HL-60 (cell line): Measurements from ENCODE around the gene ZFP62.

Experiments used
- GABPA ChIP-seq: IDR thresholded peaks from 2 replicates; pipeline ENCODE4 v1.6.1; 2012; ENCODE audit warnings: low read depth
- POLR2AphosphoS5 ChIP-seq: IDR thresholded peaks from 2 replicates; pipeline ENCODE4 v1.6.1; 2012; ENCODE audit warnings: low read depth
- SPI1 ChIP-seq: IDR thresholded peaks from 2 replicates; pipeline ENCODE4 v1.6.1; 2012; ENCODE audit warnings: low read depth, mild to moderate bottlenecking, borderline replicate concordance
- TF ChIP-seq, protein P1 (sequence below): IDR thresholded peaks from 2 replicates; pipeline ENCODE4 v1.6.1; 2012; ENCODE audit warnings: low read depth; ENCODE audit not compliant: insufficient replicate concordance
- TF ChIP-seq, protein P2 (sequence below): IDR thresholded peaks from one replicate; pipeline ENCODE4 v1.5.1; 2011; ENCODE audit warnings: low read length, control low read depth, inconsistent platforms; ENCODE audit not compliant: insufficient read depth

DNA sequence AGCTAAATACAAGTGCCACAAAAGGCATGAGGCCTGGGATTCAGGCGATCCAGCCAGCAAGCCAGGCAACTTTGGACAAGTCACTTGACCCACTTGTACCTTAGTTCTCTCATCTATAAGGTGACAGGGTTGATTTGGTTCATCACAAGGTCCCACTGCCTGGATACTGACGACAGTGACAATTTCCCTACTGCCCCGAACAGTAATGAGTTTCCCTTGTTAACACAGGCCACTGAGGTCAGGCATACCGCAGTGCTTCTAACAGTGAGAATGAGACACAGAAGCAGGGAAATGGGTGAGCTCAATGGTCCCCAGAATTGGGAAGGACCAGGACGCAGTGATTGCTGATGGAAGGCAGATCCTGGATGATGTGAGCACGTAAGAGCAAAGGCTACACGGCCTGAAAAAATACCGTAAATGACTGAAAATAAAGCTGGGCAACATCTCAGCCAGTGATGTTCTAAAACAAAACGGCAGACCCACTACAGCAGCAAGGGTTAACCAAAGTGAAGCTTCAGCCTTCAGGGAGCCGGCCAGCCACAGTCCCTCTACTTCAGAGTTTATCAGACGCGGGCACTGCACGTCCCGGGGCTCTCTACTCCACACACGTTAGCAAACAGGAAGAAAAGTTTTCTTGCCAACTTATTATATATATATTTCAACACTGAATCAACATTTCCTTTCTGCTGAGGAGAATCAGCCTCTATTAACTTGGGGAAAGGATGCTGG lies 59.3 kb downstream of the ZFP62 start:
- TF ChIP-seq, protein P1, sequence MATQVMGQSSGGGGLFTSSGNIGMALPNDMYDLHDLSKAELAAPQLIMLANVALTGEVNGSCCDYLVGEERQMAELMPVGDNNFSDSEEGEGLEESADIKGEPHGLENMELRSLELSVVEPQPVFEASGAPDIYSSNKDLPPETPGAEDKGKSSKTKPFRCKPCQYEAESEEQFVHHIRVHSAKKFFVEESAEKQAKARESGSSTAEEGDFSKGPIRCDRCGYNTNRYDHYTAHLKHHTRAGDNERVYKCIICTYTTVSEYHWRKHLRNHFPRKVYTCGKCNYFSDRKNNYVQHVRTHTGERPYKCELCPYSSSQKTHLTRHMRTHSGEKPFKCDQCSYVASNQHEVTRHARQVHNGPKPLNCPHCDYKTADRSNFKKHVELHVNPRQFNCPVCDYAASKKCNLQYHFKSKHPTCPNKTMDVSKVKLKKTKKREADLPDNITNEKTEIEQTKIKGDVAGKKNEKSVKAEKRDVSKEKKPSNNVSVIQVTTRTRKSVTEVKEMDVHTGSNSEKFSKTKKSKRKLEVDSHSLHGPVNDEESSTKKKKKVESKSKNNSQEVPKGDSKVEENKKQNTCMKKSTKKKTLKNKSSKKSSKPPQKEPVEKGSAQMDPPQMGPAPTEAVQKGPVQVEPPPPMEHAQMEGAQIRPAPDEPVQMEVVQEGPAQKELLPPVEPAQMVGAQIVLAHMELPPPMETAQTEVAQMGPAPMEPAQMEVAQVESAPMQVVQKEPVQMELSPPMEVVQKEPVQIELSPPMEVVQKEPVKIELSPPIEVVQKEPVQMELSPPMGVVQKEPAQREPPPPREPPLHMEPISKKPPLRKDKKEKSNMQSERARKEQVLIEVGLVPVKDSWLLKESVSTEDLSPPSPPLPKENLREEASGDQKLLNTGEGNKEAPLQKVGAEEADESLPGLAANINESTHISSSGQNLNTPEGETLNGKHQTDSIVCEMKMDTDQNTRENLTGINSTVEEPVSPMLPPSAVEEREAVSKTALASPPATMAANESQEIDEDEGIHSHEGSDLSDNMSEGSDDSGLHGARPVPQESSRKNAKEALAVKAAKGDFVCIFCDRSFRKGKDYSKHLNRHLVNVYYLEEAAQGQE = no peak
- TF ChIP-seq, protein P2, sequence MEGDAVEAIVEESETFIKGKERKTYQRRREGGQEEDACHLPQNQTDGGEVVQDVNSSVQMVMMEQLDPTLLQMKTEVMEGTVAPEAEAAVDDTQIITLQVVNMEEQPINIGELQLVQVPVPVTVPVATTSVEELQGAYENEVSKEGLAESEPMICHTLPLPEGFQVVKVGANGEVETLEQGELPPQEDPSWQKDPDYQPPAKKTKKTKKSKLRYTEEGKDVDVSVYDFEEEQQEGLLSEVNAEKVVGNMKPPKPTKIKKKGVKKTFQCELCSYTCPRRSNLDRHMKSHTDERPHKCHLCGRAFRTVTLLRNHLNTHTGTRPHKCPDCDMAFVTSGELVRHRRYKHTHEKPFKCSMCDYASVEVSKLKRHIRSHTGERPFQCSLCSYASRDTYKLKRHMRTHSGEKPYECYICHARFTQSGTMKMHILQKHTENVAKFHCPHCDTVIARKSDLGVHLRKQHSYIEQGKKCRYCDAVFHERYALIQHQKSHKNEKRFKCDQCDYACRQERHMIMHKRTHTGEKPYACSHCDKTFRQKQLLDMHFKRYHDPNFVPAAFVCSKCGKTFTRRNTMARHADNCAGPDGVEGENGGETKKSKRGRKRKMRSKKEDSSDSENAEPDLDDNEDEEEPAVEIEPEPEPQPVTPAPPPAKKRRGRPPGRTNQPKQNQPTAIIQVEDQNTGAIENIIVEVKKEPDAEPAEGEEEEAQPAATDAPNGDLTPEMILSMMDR = no peak
- TF ChIP-seq POLR2AphosphoS5 (no peak), GABPA (no peak), SPI1 (no peak)
